ENCODE results near the gene AP2B1. TPM values are rescaled to one million over a fixed set of nuclear protein-coding genes. Genes with fewer than 3 reads are reported as not detected.

Gene AP2B1
- total and polyA plus RNA-seq, 9 of the 15 experiments (the other 6 are each of a cell fraction or from before 2014, with no cell fraction given), result 60.1 to 287 (median 105) TPM

DNA sequence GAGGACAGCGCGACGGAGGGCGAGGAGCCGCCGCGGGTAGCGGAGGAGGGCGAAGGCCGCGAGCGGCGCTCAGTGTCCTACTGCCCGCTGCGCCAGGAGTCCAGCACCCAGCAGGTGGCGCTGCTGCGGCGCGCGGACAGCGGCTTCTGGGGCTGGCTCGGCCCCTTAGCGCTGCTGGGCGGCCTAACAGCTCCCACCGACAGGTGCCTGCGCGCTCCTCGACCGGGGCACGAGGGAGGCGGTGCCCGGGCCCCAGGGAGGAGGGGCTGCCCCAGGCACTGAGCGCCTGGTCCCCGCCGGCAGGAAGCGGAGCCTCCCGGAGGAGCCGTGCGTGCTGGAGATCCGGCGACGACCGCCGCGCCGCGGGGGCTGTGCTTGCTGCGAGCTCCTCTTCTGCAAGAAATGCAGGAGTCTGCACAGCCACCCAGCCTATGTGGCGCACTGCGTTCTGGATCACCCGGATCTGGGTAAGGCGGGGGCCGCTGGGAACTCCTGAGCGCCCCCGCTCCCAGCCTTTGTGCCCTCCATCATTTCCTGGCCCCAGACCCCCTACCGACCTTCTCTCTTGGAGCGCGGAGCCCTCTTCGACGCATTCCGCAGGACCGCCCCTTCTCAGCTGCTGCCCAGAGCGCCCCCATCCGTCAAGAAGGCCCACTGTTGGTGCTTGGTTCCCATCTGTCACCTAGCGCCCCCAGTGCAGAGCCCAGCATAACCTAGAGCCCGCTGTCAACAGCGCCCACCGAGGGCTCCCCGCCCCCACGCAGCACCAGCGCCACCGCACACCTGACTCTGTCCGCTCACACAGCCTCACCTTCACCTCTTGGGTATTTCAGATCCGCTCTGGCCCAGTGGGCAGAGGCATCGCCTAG is 177.2 kb downstream of the AP2B1 start (continued):
- TF ChIP-seq ZNF717 (CRISPR knock-in tag; IDR thresholded peaks at IDR 0.05), result no peak
- TF ChIP-seq, protein P1, sequence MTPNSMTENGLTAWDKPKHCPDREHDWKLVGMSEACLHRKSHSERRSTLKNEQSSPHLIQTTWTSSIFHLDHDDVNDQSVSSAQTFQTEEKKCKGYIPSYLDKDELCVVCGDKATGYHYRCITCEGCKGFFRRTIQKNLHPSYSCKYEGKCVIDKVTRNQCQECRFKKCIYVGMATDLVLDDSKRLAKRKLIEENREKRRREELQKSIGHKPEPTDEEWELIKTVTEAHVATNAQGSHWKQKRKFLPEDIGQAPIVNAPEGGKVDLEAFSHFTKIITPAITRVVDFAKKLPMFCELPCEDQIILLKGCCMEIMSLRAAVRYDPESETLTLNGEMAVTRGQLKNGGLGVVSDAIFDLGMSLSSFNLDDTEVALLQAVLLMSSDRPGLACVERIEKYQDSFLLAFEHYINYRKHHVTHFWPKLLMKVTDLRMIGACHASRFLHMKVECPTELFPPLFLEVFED (CRISPR knock-in tag; conservative IDR thresholded peaks at IDR 0.05), result no peak
- TF ChIP-seq ZSCAN29 (IDR thresholded peaks at IDR 0.05), result no peak
- TF ChIP-seq HNRNPK (IDR thresholded peaks at IDR 0.05; ENCODE audit: low read depth, low read length, poor library complexity, severe bottlenecking), result no peak
- TF ChIP-seq ZC3H8 (IDR thresholded peaks at IDR 0.05), result no peak
- no peak for TF ChIP-seq WHSC1 (IDR thresholded peaks at IDR 0.05; ENCODE audit: low read length)
- peak; percentile 29 for TF ChIP-seq ZFP36 (IDR thresholded peaks at IDR 0.05; ENCODE audit: low read depth, low read length, partially characterized antibody)
- TF ChIP-seq ZNF324 (CRISPR knock-in tag; IDR thresholded peaks at IDR 0.05), result no peak
- no peak for TF ChIP-seq ZNF146 (CRISPR knock-in tag; IDR thresholded peaks at IDR 0.05; ENCODE audit: unreplicated experiment)
- TF ChIP-seq OTX1 (CRISPR knock-in tag; IDR thresholded peaks at IDR 0.05), result no peak
- TF ChIP-seq ATF7 (IDR thresholded peaks at IDR 0.05), result peak; percentile 65; the same call in 1 of the 2 replicates
- no peak for TF ChIP-seq POLR2G (IDR thresholded peaks at IDR 0.05; ENCODE audit: low read depth, low read length)
- no peak for TF ChIP-seq IFI16 (CRISPR knock-in tag; IDR thresholded peaks at IDR 0.05)
- TF ChIP-seq TAF7 (tag; IDR thresholded peaks at IDR 0.05), result no peak
- TF ChIP-seq ZNF174 (CRISPR knock-in tag; IDR thresholded peaks at IDR 0.05), result no peak
- TF ChIP-seq RBM17 (IDR thresholded peaks at IDR 0.05; ENCODE audit: borderline replicate concordance, low read depth, low read length), result no peak
- no peak for TF ChIP-seq MITF (IDR thresholded peaks at IDR 0.05)
- TF ChIP-seq FUS (optimal IDR thresholded peaks at IDR 0.05; ENCODE audit: low read depth, low read length), result no peak
- TF ChIP-seq, protein P2, sequence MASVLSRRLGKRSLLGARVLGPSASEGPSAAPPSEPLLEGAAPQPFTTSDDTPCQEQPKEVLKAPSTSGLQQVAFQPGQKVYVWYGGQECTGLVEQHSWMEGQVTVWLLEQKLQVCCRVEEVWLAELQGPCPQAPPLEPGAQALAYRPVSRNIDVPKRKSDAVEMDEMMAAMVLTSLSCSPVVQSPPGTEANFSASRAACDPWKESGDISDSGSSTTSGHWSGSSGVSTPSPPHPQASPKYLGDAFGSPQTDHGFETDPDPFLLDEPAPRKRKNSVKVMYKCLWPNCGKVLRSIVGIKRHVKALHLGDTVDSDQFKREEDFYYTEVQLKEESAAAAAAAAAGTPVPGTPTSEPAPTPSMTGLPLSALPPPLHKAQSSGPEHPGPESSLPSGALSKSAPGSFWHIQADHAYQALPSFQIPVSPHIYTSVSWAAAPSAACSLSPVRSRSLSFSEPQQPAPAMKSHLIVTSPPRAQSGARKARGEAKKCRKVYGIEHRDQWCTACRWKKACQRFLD (CRISPR knock-in tag; IDR thresholded peaks at IDR 0.05), result no peak
- TF ChIP-seq RBM25 (IDR thresholded peaks at IDR 0.05; ENCODE audit: low read depth, low read length, severe bottlenecking), result peak; percentile 61
- no peak for TF ChIP-seq E2F8 (IDR thresholded peaks at IDR 0.05; ENCODE audit: low read depth, partially characterized antibody)
- peak; percentile 67 to 85 for TF ChIP-seq MAZ (CRISPR knock-in tag; conservative IDR thresholded peaks at IDR 0.05 in 1 of 2, IDR thresholded peaks at IDR 0.05 in 1 of 2)
- no peak for TF ChIP-seq NCOA4 (IDR thresholded peaks at IDR 0.05; ENCODE audit: partially characterized antibody)

Measured in K562 (cell line).